ENCODE measurements around the gene GRIN2B.

Gene GRIN2B

DNA sequence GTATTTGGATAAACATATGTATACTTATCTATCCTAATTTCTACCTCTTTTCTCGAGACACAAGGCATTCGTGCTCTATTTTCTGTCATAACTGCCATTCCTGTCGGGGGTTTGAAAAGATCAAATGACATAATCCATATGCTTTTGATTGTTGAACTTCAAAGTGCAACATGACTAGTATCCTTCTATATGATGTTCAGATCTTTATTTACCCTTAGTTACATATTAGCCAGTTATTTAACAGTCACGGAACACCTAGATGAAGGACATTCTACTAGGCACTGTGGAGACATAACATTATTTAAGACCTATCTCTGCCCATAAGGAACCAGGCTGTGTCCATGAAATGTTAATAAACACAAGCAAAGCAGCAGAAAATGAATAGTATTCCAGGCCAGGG lies 11.2 kb upstream of the GRIN2B start:
- DNase-seq, result no peak
- no peaks in the 10 kb centered on the region; the same call in 1 of the 2 replicates for H3K9me3 ChIP-seq
- 0 out of 2 replicates have a peak, but pooled peaks cover 2% of the 10 kb centered on the region for H3K27me3 ChIP-seq
- H3K36me3 ChIP-seq, result no peaks in the 10 kb centered on the region
- TF ChIP-seq, protein P1, sequence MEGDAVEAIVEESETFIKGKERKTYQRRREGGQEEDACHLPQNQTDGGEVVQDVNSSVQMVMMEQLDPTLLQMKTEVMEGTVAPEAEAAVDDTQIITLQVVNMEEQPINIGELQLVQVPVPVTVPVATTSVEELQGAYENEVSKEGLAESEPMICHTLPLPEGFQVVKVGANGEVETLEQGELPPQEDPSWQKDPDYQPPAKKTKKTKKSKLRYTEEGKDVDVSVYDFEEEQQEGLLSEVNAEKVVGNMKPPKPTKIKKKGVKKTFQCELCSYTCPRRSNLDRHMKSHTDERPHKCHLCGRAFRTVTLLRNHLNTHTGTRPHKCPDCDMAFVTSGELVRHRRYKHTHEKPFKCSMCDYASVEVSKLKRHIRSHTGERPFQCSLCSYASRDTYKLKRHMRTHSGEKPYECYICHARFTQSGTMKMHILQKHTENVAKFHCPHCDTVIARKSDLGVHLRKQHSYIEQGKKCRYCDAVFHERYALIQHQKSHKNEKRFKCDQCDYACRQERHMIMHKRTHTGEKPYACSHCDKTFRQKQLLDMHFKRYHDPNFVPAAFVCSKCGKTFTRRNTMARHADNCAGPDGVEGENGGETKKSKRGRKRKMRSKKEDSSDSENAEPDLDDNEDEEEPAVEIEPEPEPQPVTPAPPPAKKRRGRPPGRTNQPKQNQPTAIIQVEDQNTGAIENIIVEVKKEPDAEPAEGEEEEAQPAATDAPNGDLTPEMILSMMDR (IDR thresholded peaks at IDR 0.05; ENCODE audit: low read depth, low read length), result no peak
- H3K4me1 ChIP-seq, result no peaks in the 10 kb centered on the region
- no peak overlapping the region for H3K4me3 ChIP-seq (ENCODE audit: low read depth, low read length)

GRCh38 chr12:13992106-13992505 lies 10.7 kb upstream of the GRIN2B start:
- TF ChIP-seq, protein P1 (IDR thresholded peaks at IDR 0.05; ENCODE audit: low read depth, low read length), result no peak
- DNase-seq, result no peak
- Histone ChIP-seq H3K4me1 (no peaks in the 10 kb centered on the region), H3K27me3 (no peaks in the 10 kb centered on the region), H3K9me3 (no peaks in the 10 kb centered on the region; the same call in 1 of the 2 replicates), H3K4me3 (ENCODE audit: low read depth, low read length) (no peak overlapping the region), H3K36me3 (no peaks in the 10 kb centered on the region)

DNA sequence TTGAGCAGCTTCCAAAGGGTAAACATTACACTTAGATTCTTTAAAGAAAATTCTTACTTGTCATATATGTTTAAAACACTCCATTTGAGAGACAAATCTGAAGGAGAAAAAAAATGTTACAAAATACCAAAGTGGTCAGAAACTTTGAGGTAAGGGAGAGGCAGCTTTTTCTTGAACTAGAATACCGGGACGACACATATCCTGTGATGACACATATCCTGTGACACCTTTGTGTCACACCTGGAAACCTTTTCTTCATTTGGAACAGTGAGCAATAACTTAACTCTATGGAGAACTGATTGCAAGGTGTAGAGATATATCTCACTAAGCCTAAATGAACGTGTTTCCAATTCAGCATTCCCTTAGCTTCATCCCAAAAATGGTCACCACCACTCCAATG lies 4.6 kb upstream of the GRIN2B start:
- H3K4me3 ChIP-seq (ENCODE audit: low read depth, low read length), result no peak overlapping the region
- TF ChIP-seq, protein P1 (IDR thresholded peaks at IDR 0.05; ENCODE audit: low read depth, low read length), result no peak
- H3K9me3 ChIP-seq, result no peaks in the 10 kb centered on the region
- no peaks in the 10 kb centered on the region for H3K36me3 ChIP-seq
- DNase-seq, result no peak
- H3K27me3 ChIP-seq, result peaks cover 6% of the 10 kb centered on the region
- no peaks in the 10 kb centered on the region for H3K4me1 ChIP-seq

DNA sequence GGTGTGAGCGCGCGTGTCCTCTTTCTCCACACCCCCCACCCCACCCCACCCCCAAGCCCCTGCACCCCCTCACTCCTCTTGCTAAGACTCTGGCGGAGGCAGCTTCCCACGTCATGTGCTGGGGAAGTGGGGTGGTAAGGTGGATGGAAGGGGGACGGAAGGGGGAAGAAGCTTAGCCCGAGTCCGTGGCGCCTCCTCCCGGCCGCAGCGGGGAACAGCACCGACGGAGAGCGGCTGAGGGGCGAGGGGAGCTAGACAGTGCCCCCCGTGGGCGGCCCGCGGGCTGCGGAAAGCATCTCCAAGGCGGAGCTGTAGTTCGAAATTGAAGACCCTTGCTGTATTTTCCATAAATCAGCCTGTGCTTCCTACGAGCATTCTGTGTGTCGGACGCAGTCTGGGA lies 588 bp upstream of the GRIN2B start:
- no peak overlapping the region for H3K4me3 ChIP-seq (ENCODE audit: low read depth, low read length)
- no peaks in the 10 kb centered on the region for H3K4me1 ChIP-seq
- DNase-seq, result peak; percentile 15
- peaks cover 35% of the 10 kb centered on the region for H3K27me3 ChIP-seq
- no peaks in the 10 kb centered on the region for H3K9me3 ChIP-seq
- H3K36me3 ChIP-seq, result no peaks in the 10 kb centered on the region
- TF ChIP-seq, protein P1 (IDR thresholded peaks at IDR 0.05; ENCODE audit: low read depth, low read length), result peak; percentile 27; the same call in 1 of the 2 replicates

GRCh38 chr12:13980538-13981295 lies 685 bp downstream of the GRIN2B start:
- no peaks in the 10 kb centered on the region for H3K4me1 ChIP-seq
- DNase-seq, result no peak
- no peak overlapping the region for H3K4me3 ChIP-seq (ENCODE audit: low read depth, low read length)
- TF ChIP-seq, protein P1 (IDR thresholded peaks at IDR 0.05; ENCODE audit: low read depth, low read length), result no peak
- peaks cover 35% of the 10 kb centered on the region for H3K27me3 ChIP-seq
- H3K9me3 ChIP-seq, result no peaks in the 10 kb centered on the region
- no peaks in the 10 kb centered on the region for H3K36me3 ChIP-seq

GRCh38 chr12:13979772-13980378 lies 1.5 kb downstream of the GRIN2B start:
- H3K4me3 ChIP-seq (ENCODE audit: low read depth, low read length), result no peak overlapping the region
- TF ChIP-seq, protein P1 (IDR thresholded peaks at IDR 0.05; ENCODE audit: low read depth, low read length), result no peak
- no peak for DNase-seq
- H3K9me3 ChIP-seq, result no peaks in the 10 kb centered on the region
- H3K4me1 ChIP-seq, result no peaks in the 10 kb centered on the region
- peaks cover 35% of the 10 kb centered on the region for H3K27me3 ChIP-seq
- H3K36me3 ChIP-seq, result no peaks in the 10 kb centered on the region

Data from BE2C (cell line).